ENCODE measurements around the gene CACUL1.
A peak's percentile ranks its signal among the peaks of the same experiment; 100 is the strongest.

Gene CACUL1

GRCh38 chr10:118776960-118777359 lies 22.2 kb upstream of the CACUL1 start:
- Mint-ChIP-seq H3K4me1 (no peaks in the 10 kb centered on the region), H3K4me3 (no peak overlapping the region), H3K36me3 (no peaks in the 10 kb centered on the region), H3K27ac (no peak overlapping the region), H3K9me3 (peaks cover 2% of the 10 kb centered on the region)
- no peak for ATAC-seq
- no peak for DNase-seq (ENCODE audit: low spot score in 2 of 2)

GRCh38 chr10:118776033-118776432 lies 21.3 kb upstream of the CACUL1 start:
- Mint-ChIP-seq H3K27ac (no peak overlapping the region), H3K4me3 (no peak overlapping the region), H3K4me1 (no peaks in the 10 kb centered on the region), H3K36me3 (no peaks in the 10 kb centered on the region), H3K9me3 (peaks cover 2% of the 10 kb centered on the region)
- DNase-seq (ENCODE audit: low spot score in 2 of 2) = no peak
- ATAC-seq = no peak

GRCh38 chr10:118775478-118775877 lies 20.7 kb upstream of the CACUL1 start:
- H3K9me3 Mint-ChIP-seq = peaks cover 2% of the 10 kb centered on the region
- DNase-seq (ENCODE audit: low spot score in 2 of 2) (no peak), ATAC-seq (no peak)
- no peak overlapping the region for H3K4me3 Mint-ChIP-seq
- H3K27ac Mint-ChIP-seq = no peak overlapping the region
- no peaks in the 10 kb centered on the region for H3K36me3 Mint-ChIP-seq
- H3K4me1 Mint-ChIP-seq = no peaks in the 10 kb centered on the region

GRCh38 chr10:118773041-118773440 lies 18.3 kb upstream of the CACUL1 start:
- Mint-ChIP-seq H3K27ac (no peak overlapping the region), H3K4me1 (no peaks in the 10 kb centered on the region), H3K36me3 (no peaks in the 10 kb centered on the region), H3K9me3 (peaks cover 2% of the 10 kb centered on the region), H3K4me3 (no peak overlapping the region)
- DNase-seq (ENCODE audit: low spot score in 2 of 2) = no peak
- ATAC-seq = no peak

- Mint-ChIP-seq H3K36me3 (no peaks in the 10 kb centered on the region), H3K27ac (no peak overlapping the region), H3K4me1 (no peaks in the 10 kb centered on the region), H3K4me3 (no peak overlapping the region), H3K9me3 (peaks cover under 1% of the 10 kb centered on the region)
- ATAC-seq (no peak), DNase-seq (ENCODE audit: low spot score in 2 of 2) (no peak)
Observed at GRCh38 chr10:118771976-118772375, 17.2 kb upstream of the CACUL1 start.

- Mint-ChIP-seq H3K27ac (no peak overlapping the region), H3K4me3 (no peak overlapping the region), H3K4me1 (no peaks in the 10 kb centered on the region), H3K9me3 (no peaks in the 10 kb centered on the region), H3K36me3 (no peaks in the 10 kb centered on the region)
- no peak for ATAC-seq
- DNase-seq (ENCODE audit: low spot score in 2 of 2) = no peak
Observed at GRCh38 chr10:118769898-118770600, 15.3 kb upstream of the CACUL1 start.

- no peaks in the 10 kb centered on the region for H3K9me3 Mint-ChIP-seq
- H3K4me1 Mint-ChIP-seq = no peaks in the 10 kb centered on the region
- ATAC-seq (no peak), DNase-seq (ENCODE audit: low spot score in 2 of 2) (no peak)
- H3K36me3 Mint-ChIP-seq = no peaks in the 10 kb centered on the region
- no peak overlapping the region for H3K27ac Mint-ChIP-seq
- no peak overlapping the region for H3K4me3 Mint-ChIP-seq
Observed at GRCh38 chr10:118768041-118768919, 13.5 kb upstream of the CACUL1 start.

GRCh38 chr10:118767297-118768040 lies 12.7 kb upstream of the CACUL1 start:
- Mint-ChIP-seq H3K4me3 (no peak overlapping the region), H3K9me3 (no peaks in the 10 kb centered on the region), H3K4me1 (no peaks in the 10 kb centered on the region), H3K27ac (no peak overlapping the region), H3K36me3 (no peaks in the 10 kb centered on the region)
- no peak for DNase-seq (ENCODE audit: low spot score in 2 of 2)
- ATAC-seq = no peak

- DNase-seq (ENCODE audit: low spot score in 2 of 2) (no peak), ATAC-seq (peak; percentile 21)
- Mint-ChIP-seq H3K9me3 (no peaks in the 10 kb centered on the region), H3K4me1 (no peaks in the 10 kb centered on the region), H3K27ac (no peak overlapping the region), H3K4me3 (no peak overlapping the region), H3K36me3 (no peaks in the 10 kb centered on the region)
Observed at GRCh38 chr10:118764195-118764594, 9.4 kb upstream of the CACUL1 start.

- ATAC-seq (no peak), DNase-seq (ENCODE audit: low spot score in 2 of 2) (no peak)
- Mint-ChIP-seq H3K27ac (no peak overlapping the region), H3K9me3 (no peaks in the 10 kb centered on the region), H3K4me3 (no peak overlapping the region), H3K36me3 (no peaks in the 10 kb centered on the region), H3K4me1 (no peaks in the 10 kb centered on the region)
Observed at GRCh38 chr10:118763202-118763988, 8.6 kb upstream of the CACUL1 start.

- H3K4me1 Mint-ChIP-seq = peaks cover 4% of the 10 kb centered on the region
- DNase-seq (ENCODE audit: low spot score in 2 of 2) (no peak), ATAC-seq (no peak)
- no peak overlapping the region for H3K27ac Mint-ChIP-seq
- H3K4me3 Mint-ChIP-seq = no peak overlapping the region
- no peaks in the 10 kb centered on the region for H3K9me3 Mint-ChIP-seq
- H3K36me3 Mint-ChIP-seq = peaks cover 1% of the 10 kb centered on the region
Observed at GRCh38 chr10:118760265-118760664, 5.5 kb upstream of the CACUL1 start.

GRCh38 chr10:118758449-118758848 lies 3.7 kb upstream of the CACUL1 start:
- H3K4me1 Mint-ChIP-seq = peaks cover 13% of the 10 kb centered on the region
- peaks cover 16% of the 10 kb centered on the region for H3K36me3 Mint-ChIP-seq
- ATAC-seq = no peak
- no peak overlapping the region for H3K4me3 Mint-ChIP-seq
- DNase-seq (ENCODE audit: low spot score in 2 of 2) = no peak
- no peak overlapping the region for H3K27ac Mint-ChIP-seq
- H3K9me3 Mint-ChIP-seq = no peaks in the 10 kb centered on the region

- H3K36me3 Mint-ChIP-seq = peaks cover 16% of the 10 kb centered on the region
- H3K27ac Mint-ChIP-seq = peak overlapping the region; percentile 94
- peak overlapping the region; percentile 83 for H3K4me3 Mint-ChIP-seq
- peaks cover 31% of the 10 kb centered on the region for H3K4me1 Mint-ChIP-seq
- DNase-seq (ENCODE audit: low spot score in 2 of 2) = peak; percentile 25 to 75
- H3K9me3 Mint-ChIP-seq = no peaks in the 10 kb centered on the region
- ATAC-seq = peak; percentile 25
Observed at GRCh38 chr10:118754229-118754555, 578 bp downstream of the CACUL1 start.

GRCh38 chr10:118753331-118754228 lies 1.2 kb downstream of the CACUL1 start:
- DNase-seq (ENCODE audit: low spot score in 2 of 2) = no peak

More at GRCh38 chr10:118753331-118754228, 1.2 kb downstream of the CACUL1 start:
- peak; percentile 6 for ATAC-seq
- Mint-ChIP-seq H3K9me3 (no peaks in the 10 kb centered on the region), H3K27ac (peak overlapping the region; percentile 94), H3K4me1 (peaks cover 36% of the 10 kb centered on the region), H3K36me3 (peaks cover 16% of the 10 kb centered on the region), H3K4me3 (peak overlapping the region; percentile 83)
